ENCODE results near the gene BTN1A1.
A peak's percentile ranks its signal among the peaks of the same experiment; 100 is the strongest.

Gene BTN1A1

DNA sequence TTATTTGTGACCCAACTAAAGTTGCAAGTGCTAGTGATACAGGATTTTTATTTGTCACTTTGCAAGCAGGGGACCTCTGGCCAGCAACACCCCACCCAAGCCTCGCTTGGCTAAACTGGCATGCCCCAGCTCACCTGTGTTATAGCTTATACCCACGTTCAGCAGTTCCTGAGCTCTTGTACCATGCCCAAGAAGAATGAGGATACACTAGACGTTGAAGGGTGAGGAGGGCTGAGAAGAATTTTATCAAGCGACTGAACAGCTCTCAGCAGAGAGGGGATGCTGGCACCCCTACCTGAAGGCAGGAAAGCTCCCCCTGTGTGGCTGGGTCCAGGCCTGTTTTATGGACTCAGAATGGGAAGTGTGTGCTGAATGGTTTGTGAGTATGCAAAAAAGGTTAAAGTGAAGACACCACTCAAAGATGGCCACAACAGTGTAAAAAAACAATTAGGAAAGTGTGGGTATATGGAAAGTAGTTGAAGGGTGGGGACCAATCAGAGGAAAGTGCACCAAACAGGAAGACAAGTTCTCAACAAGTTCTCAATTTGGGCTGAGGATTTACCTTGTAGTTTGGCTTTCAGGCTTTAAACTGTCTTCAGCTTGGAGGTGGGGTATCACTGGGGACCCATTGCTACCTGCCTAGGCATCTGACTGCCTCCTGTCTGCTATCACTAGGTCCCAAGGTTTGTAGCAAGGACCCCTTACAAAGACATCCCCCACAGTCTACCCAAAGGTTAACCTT is 27.4 kb upstream of the BTN1A1 start:
- TF ChIP-seq PPARA (CRISPR knock-in tag; IDR thresholded peaks at IDR 0.05; ENCODE audit: borderline replicate concordance) (no peak), RARB (CRISPR knock-in tag; IDR thresholded peaks at IDR 0.05) (no peak), TCF4 (CRISPR knock-in tag; IDR thresholded peaks at IDR 0.05; ENCODE audit: borderline replicate concordance) (no peak)
- TF ChIP-seq, protein P1, sequence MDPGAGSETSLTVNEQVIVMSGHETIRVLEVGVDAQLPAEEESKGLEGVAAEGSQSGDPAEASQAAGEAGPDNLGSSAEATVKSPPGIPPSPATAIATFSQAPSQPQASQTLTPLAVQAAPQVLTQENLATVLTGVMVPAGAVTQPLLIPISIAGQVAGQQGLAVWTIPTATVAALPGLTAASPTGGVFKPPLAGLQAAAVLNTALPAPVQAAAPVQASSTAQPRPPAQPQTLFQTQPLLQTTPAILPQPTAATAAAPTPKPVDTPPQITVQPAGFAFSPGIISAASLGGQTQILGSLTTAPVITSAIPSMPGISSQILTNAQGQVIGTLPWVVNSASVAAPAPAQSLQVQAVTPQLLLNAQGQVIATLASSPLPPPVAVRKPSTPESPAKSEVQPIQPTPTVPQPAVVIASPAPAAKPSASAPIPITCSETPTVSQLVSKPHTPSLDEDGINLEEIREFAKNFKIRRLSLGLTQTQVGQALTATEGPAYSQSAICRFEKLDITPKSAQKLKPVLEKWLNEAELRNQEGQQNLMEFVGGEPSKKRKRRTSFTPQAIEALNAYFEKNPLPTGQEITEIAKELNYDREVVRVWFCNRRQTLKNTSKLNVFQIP (CRISPR knock-in tag; IDR thresholded peaks at IDR 0.05; ENCODE audit: borderline replicate concordance, low read depth) = no peak
- ATAC-seq = no peak

DNA sequence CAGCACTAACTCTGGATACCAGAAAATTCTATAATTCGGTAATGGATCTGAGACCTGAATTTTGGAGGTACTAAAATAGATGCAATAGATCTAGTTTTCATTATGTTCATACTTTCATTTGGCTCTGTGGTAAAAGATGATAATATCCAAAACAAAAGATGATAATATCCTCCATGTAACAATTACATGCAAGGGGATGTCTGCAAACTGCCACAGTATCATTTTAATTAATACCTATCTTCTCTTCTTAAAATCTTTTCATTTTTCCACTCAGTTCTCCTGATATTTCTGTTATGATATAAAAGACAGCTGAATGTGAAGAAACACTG is 26.7 kb upstream of the BTN1A1 start:
- ATAC-seq = peak; percentile 3
- TF ChIP-seq ESRRG (CRISPR knock-in tag; IDR thresholded peaks at IDR 0.05) (no peak), PPARA (CRISPR knock-in tag; IDR thresholded peaks at IDR 0.05; ENCODE audit: borderline replicate concordance) (no peak), ZNF70 (CRISPR knock-in tag; IDR thresholded peaks at IDR 0.05) (peak; percentile 28; the same call in 1 of the 2 replicates)

DNA sequence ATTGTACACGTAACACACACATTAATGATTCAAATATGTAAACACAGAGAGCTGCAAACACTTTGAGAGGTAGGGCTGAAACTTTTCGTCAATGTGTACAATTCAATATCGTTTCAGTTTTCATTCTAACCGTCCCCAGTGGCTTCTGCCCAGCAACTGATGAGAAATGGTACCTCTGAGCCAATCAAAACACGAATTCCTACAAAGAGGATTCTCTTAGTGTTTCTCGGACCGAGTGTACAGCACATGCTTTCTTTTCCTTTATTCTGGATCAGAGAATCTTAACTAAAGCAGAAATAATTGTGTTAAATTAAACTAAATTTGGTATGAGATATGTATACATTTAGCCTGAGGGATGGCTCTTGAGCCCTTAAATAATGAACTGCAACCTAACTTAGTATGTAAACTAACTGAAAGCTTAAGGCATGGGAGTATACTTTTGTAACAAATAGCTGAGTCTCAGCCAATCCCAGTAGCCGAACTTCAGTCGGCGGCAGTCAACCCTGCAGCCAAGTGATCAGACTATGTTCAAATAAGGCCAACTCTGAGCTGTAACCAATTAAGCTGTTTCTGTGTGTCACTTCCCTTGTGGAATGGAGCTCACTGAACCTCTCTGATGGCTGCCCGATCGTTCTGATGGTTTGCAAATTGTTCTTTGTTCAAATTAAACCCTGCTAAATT is 26.2 kb upstream of the BTN1A1 start:
- TF ChIP-seq, protein P1 (CRISPR knock-in tag; IDR thresholded peaks at IDR 0.05; ENCODE audit: borderline replicate concordance, low read depth) = no peak
- TF ChIP-seq RARB (CRISPR knock-in tag; IDR thresholded peaks at IDR 0.05) (no peak), OSR1 (CRISPR knock-in tag; IDR thresholded peaks at IDR 0.05) (no peak), TOX (CRISPR knock-in tag; IDR thresholded peaks at IDR 0.05; ENCODE audit: borderline replicate concordance) (no peak), CSDC2 (CRISPR knock-in tag; IDR thresholded peaks at IDR 0.05) (no peak), PPARA (CRISPR knock-in tag; IDR thresholded peaks at IDR 0.05; ENCODE audit: borderline replicate concordance) (no peak), ISL1 (CRISPR knock-in tag; IDR thresholded peaks at IDR 0.05) (no peak), SNAI2 (CRISPR knock-in tag; IDR thresholded peaks at IDR 0.05) (no peak), ZNF565 (CRISPR knock-in tag; conservative IDR thresholded peaks at IDR 0.05; ENCODE audit: low read depth) (no peak), ZC3H10 (CRISPR knock-in tag; IDR thresholded peaks at IDR 0.05) (no peak), BACH2 (CRISPR knock-in tag; IDR thresholded peaks at IDR 0.05; ENCODE audit: borderline replicate concordance) (no peak), ZNF8 (CRISPR knock-in tag; IDR thresholded peaks at IDR 0.05) (no peak), ESRRG (CRISPR knock-in tag; IDR thresholded peaks at IDR 0.05) (no peak), ZFP30 (CRISPR knock-in tag; IDR thresholded peaks at IDR 0.05) (no peak), ZFP3 (CRISPR knock-in tag; IDR thresholded peaks at IDR 0.05) (no peak)
- TF ChIP-seq, protein P2, sequence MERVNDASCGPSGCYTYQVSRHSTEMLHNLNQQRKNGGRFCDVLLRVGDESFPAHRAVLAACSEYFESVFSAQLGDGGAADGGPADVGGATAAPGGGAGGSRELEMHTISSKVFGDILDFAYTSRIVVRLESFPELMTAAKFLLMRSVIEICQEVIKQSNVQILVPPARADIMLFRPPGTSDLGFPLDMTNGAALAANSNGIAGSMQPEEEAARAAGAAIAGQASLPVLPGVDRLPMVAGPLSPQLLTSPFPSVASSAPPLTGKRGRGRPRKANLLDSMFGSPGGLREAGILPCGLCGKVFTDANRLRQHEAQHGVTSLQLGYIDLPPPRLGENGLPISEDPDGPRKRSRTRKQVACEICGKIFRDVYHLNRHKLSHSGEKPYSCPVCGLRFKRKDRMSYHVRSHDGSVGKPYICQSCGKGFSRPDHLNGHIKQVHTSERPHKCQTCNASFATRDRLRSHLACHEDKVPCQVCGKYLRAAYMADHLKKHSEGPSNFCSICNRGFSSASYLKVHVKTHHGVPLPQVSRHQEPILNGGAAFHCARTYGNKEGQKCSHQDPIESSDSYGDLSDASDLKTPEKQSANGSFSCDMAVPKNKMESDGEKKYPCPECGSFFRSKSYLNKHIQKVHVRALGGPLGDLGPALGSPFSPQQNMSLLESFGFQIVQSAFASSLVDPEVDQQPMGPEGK (CRISPR knock-in tag; IDR thresholded peaks at IDR 0.05; ENCODE audit: borderline replicate concordance) = no peak
- TF ChIP-seq, protein P3, sequence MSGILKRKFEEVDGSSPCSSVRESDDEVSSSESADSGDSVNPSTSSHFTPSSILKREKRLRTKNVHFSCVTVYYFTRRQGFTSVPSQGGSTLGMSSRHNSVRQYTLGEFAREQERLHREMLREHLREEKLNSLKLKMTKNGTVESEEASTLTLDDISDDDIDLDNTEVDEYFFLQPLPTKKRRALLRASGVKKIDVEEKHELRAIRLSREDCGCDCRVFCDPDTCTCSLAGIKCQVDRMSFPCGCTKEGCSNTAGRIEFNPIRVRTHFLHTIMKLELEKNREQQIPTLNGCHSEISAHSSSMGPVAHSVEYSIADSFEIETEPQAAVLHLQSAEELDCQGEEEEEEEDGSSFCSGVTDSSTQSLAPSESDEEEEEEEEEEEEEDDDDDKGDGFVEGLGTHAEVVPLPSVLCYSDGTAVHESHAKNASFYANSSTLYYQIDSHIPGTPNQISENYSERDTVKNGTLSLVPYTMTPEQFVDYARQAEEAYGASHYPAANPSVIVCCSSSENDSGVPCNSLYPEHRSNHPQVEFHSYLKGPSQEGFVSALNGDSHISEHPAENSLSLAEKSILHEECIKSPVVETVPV (CRISPR knock-in tag; IDR thresholded peaks at IDR 0.05) = no peak
- TF ChIP-seq, protein P4, sequence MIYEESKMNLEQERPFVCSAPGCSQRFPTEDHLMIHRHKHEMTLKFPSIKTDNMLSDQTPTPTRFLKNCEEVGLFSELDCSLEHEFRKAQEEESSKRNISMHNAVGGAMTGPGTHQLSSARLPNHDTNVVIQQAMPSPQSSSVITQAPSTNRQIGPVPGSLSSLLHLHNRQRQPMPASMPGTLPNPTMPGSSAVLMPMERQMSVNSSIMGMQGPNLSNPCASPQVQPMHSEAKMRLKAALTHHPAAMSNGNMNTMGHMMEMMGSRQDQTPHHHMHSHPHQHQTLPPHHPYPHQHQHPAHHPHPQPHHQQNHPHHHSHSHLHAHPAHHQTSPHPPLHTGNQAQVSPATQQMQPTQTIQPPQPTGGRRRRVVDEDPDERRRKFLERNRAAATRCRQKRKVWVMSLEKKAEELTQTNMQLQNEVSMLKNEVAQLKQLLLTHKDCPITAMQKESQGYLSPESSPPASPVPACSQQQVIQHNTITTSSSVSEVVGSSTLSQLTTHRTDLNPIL (CRISPR knock-in tag; IDR thresholded peaks at IDR 0.05; ENCODE audit: low read depth) = no peak
- ATAC-seq = peak; percentile 98
